GM21528 (cell line): ENCODE results near the gene TAS2R40.
"Not testable (repeated sequence)": the region's sequence is repeated elsewhere in the genome, so short reads cannot be mapped to it uniquely, and the experiment has no call there.

Source experiments
- ATAC-seq: cut with Tn5 transposase; IDR thresholded peaks from one replicate; pipeline ENCODE4 v1.9.1; 2021; ENCODE audit warnings: mild to moderate bottlenecking, moderate library complexity; ENCODE audit not compliant: unreplicated experiment, low FRiP score

The TAS2R40 gene

GRCh38 chr7:143247372-143247771 is 25.5 kb downstream of the TAS2R40 start:
- no peak for ATAC-seq

- no peak for ATAC-seq
These were observed 27.0 kb downstream of the TAS2R40 start for GRCh38 chr7:143248761-143249354.

- ATAC-seq: no peak
These were observed 28.4 kb downstream of the TAS2R40 start for GRCh38 chr7:143250199-143250598.

GRCh38 chr7:143250822-143251221 is 29.0 kb downstream of the TAS2R40 start:
- ATAC-seq: no peak

- no peak for ATAC-seq
These were observed 30.2 kb downstream of the TAS2R40 start for GRCh38 chr7:143252006-143252405.

GRCh38 chr7:143255564-143255963 is 33.7 kb downstream of the TAS2R40 start:
- no peak for ATAC-seq

GRCh38 chr7:143256325-143256724 is 34.5 kb downstream of the TAS2R40 start:
- ATAC-seq: no peak

GRCh38 chr7:143256932-143257331 is 35.1 kb downstream of the TAS2R40 start:
- ATAC-seq: peak; percentile 81

GRCh38 chr7:143257501-143257900 is 35.7 kb downstream of the TAS2R40 start:
- ATAC-seq: no peak

- peak; percentile 41 for ATAC-seq
These were observed 37.0 kb downstream of the TAS2R40 start for GRCh38 chr7:143258831-143259230.

- no peak for ATAC-seq
These were observed 37.9 kb downstream of the TAS2R40 start for GRCh38 chr7:143259765-143260164.

GRCh38 chr7:143261901-143262300 is 40.1 kb downstream of the TAS2R40 start:
- no peak for ATAC-seq

GRCh38 chr7:143263266-143264195 is 41.7 kb downstream of the TAS2R40 start, which contains the start of gene GSTK1:
Gene GSTK1 (plus strand): TSS chr7:143263441. CDS start chr7:143263514, 73 bp downstream.
- ATAC-seq: peak; percentile 95

- not testable (repeated sequence) for ATAC-seq
These were observed 42.3 kb downstream of the TAS2R40 start for GRCh38 chr7:143264196-143264568.

- no peak for ATAC-seq
These were observed 43.3 kb downstream of the TAS2R40 start for GRCh38 chr7:143265017-143265693.

GRCh38 chr7:143269251-143269650 is 47.4 kb downstream of the TAS2R40 start:
- no peak for ATAC-seq

GRCh38 chr7:143271240-143271639 is 49.4 kb downstream of the TAS2R40 start:
- ATAC-seq: no peak
